CD14-positive monocyte (primary cell): ENCODE results near the gene CNTN4. TPM values are rescaled to one million over a fixed set of nuclear protein-coding genes. Genes with fewer than 3 reads are reported as not detected.

ENCODE experiments used
- DNase-seq, 3 donors: peaks; one replicate each; pipeline ENCODE4 v3.0.0-alpha.2; 2011 to 2022
- H2AFZ ChIP-seq: 2 replicates; pipeline ENCODE4 v1.6.0; 2012; ENCODE audit warnings: mild to moderate bottlenecking, low read depth, low read length, inconsistent platforms; ENCODE audit not compliant: insufficient read depth, poor library complexity, severe bottlenecking
- H3K27ac ChIP-seq, 2 donors: 1 replicate in 1 of 2; 2 replicates in 1 of 2; pipeline ENCODE4 v1.5.1; 2012 to 2013; ENCODE audit warnings: low read length in 2 of 2, control low read depth in 1 of 2, inconsistent platforms in 1 of 2, low read depth in 1 of 2, mild to moderate bottlenecking in 1 of 2
- H3K27me3 ChIP-seq, 2 donors: one replicate each; pipeline versions ENCODE4 v1.6.0 to v1.6.1; 2011 to 2013; ENCODE audit warnings: low read length in 2 of 2; ENCODE audit not compliant: control insufficient read depth in 2 of 2, insufficient read depth in 2 of 2
- H3K36me3 ChIP-seq, 2 donors: replicated peaks in 1 of 2; 1 replicate in 1 of 2; 2 replicates in 1 of 2; pipeline versions ENCODE4 v1.5.1 to v1.6.1; 2012 to 2013; ENCODE audit warnings: low read length in 2 of 2, control low read depth in 1 of 2, inconsistent platforms in 1 of 2, mild to moderate bottlenecking in 1 of 2; ENCODE audit not compliant: insufficient read depth in 2 of 2, control insufficient read depth in 1 of 2
- H3K4me1 ChIP-seq, 2 donors: 1 replicate in 1 of 2; 2 replicates in 1 of 2; pipeline versions ENCODE4 v1.5.1 to v1.6.1; 2012 to 2013; ENCODE audit warnings: low read length in 2 of 2, control low read depth in 1 of 2, inconsistent platforms in 1 of 2, mild to moderate bottlenecking in 1 of 2, moderate library complexity in 1 of 2; ENCODE audit not compliant: insufficient read depth in 2 of 2, control insufficient read depth in 1 of 2
- H3K4me2 ChIP-seq: replicated peaks from 2 replicates; pipeline ENCODE3; 2012; ENCODE audit warnings: low read length, moderate library complexity, mild to moderate bottlenecking; ENCODE audit not compliant: poor library complexity, severe bottlenecking; ENCODE audit errors: extremely low read depth
- H3K4me3 ChIP-seq, 3 experiments: fragments of 200-600 bp in 1 of 3; sonication (generic) in 1 of 3; replicated peaks in 1 of 3; 1 replicate in 2 of 3; 2 replicates in 1 of 3; pipeline ENCODE4 v1.5.1; 2011 to 2013; ENCODE audit warnings: low read length in 3 of 3, mild to moderate bottlenecking in 3 of 3, control low read depth in 2 of 3, low read depth in 2 of 3, inconsistent platforms in 1 of 3, moderate library complexity in 1 of 3
- H3K79me2 ChIP-seq: 2 replicates; pipeline ENCODE4 v1.6.0; 2012; ENCODE audit warnings: mild to moderate bottlenecking, control low read depth, inconsistent platforms, low read length, moderate library complexity; ENCODE audit not compliant: insufficient read depth
- H3K9ac ChIP-seq: 2 replicates; pipeline ENCODE4 v1.6.0; 2017; ENCODE audit warnings: low read length, mild to moderate bottlenecking; ENCODE audit not compliant: insufficient read depth, poor library complexity, severe bottlenecking
- H3K9me3 ChIP-seq, 2 donors: replicated peaks in 1 of 2; 1 replicate in 1 of 2; 2 replicates in 1 of 2; pipeline versions ENCODE4 v1.5.1 to v1.6.1; 2012 to 2013; ENCODE audit warnings: low read length in 2 of 2, control low read depth in 1 of 2; ENCODE audit not compliant: control insufficient read depth in 1 of 2, insufficient read depth in 1 of 2
- H4K20me1 ChIP-seq: 2 replicates; pipeline ENCODE4 v1.6.0; 2012; ENCODE audit warnings: mild to moderate bottlenecking, low read length, control low read depth, moderate library complexity; ENCODE audit not compliant: insufficient read depth
- H3K27ac Mint-ChIP-seq, 7 donors: one replicate each; pipeline ENCODE4 v1.8.0; 2020; ENCODE audit warnings: mild to moderate bottlenecking in 7 of 7, mixed read lengths in 7 of 7, moderate library complexity in 6 of 7, inconsistent platforms in 2 of 7
- H3K27me3 Mint-ChIP-seq, 3 donors: one replicate each; pipeline ENCODE4 v1.8.0; 2021 to 2022; ENCODE audit warnings: low read depth in 3 of 3, mild to moderate bottlenecking in 3 of 3, mixed read lengths in 3 of 3, moderate library complexity in 3 of 3, inconsistent platforms in 1 of 3
- H3K36me3 Mint-ChIP-seq, 2 donors: one replicate each; pipeline ENCODE4 v1.8.0; 2020; ENCODE audit warnings: mixed read lengths in 2 of 2, inconsistent platforms in 1 of 2, mild to moderate bottlenecking in 1 of 2
- H3K4me1 Mint-ChIP-seq: one replicate; pipeline ENCODE4 v1.8.0; 2020; ENCODE audit warnings: mild to moderate bottlenecking, mixed read lengths
- H3K4me3 Mint-ChIP-seq, 2 donors: one replicate each; pipeline ENCODE4 v1.8.0; 2020; ENCODE audit warnings: mild to moderate bottlenecking in 2 of 2, mixed read lengths in 2 of 2, moderate library complexity in 1 of 2
- H3K9me3 Mint-ChIP-seq, 7 donors: one replicate each; pipeline ENCODE4 v1.8.0; 2020 to 2022; ENCODE audit warnings: mixed read lengths in 7 of 7, mild to moderate bottlenecking in 6 of 7, moderate library complexity in 6 of 7, inconsistent platforms in 2 of 7
- WGBS: methylation state at CpG from one replicate; pipeline ENCODE4 v1.1.5; 2013; ENCODE audit warnings: missing lambda C conversion rate; ENCODE audit not compliant: insufficient coverage; 5-methylcytosine and 5-hydroxymethylcytosine counted together
- intact Hi-C, 2 donors: fragments of 100-400 bp; cut with micrococcal nuclease; formaldehyde crosslinking; loops; one replicate each; pipeline versions ENCODE4 v1.15.0 to v1.15.1; 2023
- polyA plus RNA-seq, 3 donors: library from polyadenylated mRNA; depleted of rRNA in 1 of 3; unstranded in 2 of 3; stranded (reverse) in 1 of 3; fragments of 300-500 nt in 2 of 3; fragments of >200 nt in 1 of 3; fragmentation: Illumina TruSeq in 2 of 3; gene quantifications; 1 replicate in 2 of 3; 2 replicates in 1 of 3; pipeline ENCODE4 v1.2.3, GENCODE V29; 2012 to 2021
- TF ChIP-seq, protein P1 (sequence below): fragments of 200-600 bp; IDR thresholded peaks from one replicate; pipeline ENCODE4 v1.8.0; 2022; ENCODE audit warnings: antibody characterized with exemption, mild to moderate bottlenecking

The CNTN4 gene
- polyA plus RNA-seq, 3 donors = not detected

DNA sequence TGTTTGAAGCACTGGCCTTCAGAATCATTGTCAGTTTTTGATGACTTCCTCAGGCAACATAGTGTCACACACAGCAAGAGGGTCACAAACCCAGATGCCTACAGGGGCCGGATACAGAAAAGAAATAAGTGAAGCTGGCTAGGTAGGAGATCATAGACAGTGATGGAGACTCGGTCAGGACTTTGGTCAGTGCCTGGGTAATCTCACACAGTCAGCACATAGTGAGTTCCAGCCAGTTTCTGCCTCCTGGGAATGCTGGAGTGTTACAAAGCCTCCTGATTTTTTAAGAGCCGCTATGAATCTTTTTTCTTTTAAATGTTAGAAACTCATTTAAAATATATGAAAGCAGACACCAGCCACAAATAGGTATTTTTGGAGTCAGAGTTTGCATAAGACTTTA lies 612.4 kb downstream of the CNTN4 start:
- H3K27me3 Mint-ChIP-seq = no peaks in the 10 kb centered on the region
- Histone ChIP-seq H3K36me3 (no peaks in the 10 kb centered on the region), H2AFZ (no peak overlapping the region), H3K27ac (no peak overlapping the region), H3K9me3 (no peaks in the 10 kb centered on the region), H3K4me2 (no peak overlapping the region), H3K4me3 (no peak overlapping the region), H3K79me2 (no peaks in the 10 kb centered on the region), H3K4me1 (no peaks in the 10 kb centered on the region), H4K20me1 (no peaks in the 10 kb centered on the region), H3K9ac (no peak overlapping the region), H3K27me3 (no peaks in the 10 kb centered on the region)
- DNase-seq = no peak
- intact Hi-C loops = no loop called here
- no peaks in the 10 kb centered on the region for H3K36me3 Mint-ChIP-seq
- 83% methylated on average over 1 of the region's 3 CpGs for WGBS
- H3K9me3 Mint-ChIP-seq = peaks cover 0 to 2% (median 0%) of the 10 kb centered on the region in 7 donors
- no peak overlapping the region for H3K4me3 Mint-ChIP-seq
- H3K27ac Mint-ChIP-seq = no peak overlapping the region
- H3K4me1 Mint-ChIP-seq = no peaks in the 10 kb centered on the region
- TF ChIP-seq, protein P1, sequence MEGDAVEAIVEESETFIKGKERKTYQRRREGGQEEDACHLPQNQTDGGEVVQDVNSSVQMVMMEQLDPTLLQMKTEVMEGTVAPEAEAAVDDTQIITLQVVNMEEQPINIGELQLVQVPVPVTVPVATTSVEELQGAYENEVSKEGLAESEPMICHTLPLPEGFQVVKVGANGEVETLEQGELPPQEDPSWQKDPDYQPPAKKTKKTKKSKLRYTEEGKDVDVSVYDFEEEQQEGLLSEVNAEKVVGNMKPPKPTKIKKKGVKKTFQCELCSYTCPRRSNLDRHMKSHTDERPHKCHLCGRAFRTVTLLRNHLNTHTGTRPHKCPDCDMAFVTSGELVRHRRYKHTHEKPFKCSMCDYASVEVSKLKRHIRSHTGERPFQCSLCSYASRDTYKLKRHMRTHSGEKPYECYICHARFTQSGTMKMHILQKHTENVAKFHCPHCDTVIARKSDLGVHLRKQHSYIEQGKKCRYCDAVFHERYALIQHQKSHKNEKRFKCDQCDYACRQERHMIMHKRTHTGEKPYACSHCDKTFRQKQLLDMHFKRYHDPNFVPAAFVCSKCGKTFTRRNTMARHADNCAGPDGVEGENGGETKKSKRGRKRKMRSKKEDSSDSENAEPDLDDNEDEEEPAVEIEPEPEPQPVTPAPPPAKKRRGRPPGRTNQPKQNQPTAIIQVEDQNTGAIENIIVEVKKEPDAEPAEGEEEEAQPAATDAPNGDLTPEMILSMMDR = no peak

DNA sequence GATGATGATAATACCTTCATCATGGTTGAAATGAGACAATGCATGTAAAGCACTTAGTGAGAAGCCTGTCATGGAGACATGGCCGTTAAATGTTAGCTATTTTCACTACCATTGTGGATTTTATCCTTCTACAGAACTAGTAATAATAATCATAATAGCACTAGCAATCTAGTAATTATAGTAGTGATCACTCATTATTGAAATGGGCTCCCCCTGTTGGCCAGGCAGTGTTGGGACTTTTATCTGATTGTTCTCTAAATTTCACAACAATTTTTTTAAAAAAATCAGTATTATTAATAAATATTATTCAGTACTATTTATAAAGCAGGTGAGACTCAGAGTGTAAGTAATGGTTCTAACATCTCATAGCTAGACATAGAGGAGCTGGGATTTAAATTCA lies 615.3 kb downstream of the CNTN4 start:
- TF ChIP-seq, protein P1 = no peak

More for the DNA sequence above, 615.3 kb downstream of the CNTN4 start:
- WGBS = no CpG with 5 or more reads among the region's 1 CpG
- Mint-ChIP-seq H3K27me3 (peaks cover 0 to 1% (median 0%) of the 10 kb centered on the region in 3 donors), H3K9me3 (peaks cover 0 to 5% (median 1%) of the 10 kb centered on the region in 7 donors), H3K4me1 (no peaks in the 10 kb centered on the region), H3K27ac (no peak overlapping the region), H3K36me3 (no peaks in the 10 kb centered on the region), H3K4me3 (no peak overlapping the region)
- no peaks in the 10 kb centered on the region for H3K27me3 ChIP-seq
- H4K20me1 ChIP-seq = no peaks in the 10 kb centered on the region
- no peak overlapping the region for H3K4me3 ChIP-seq
- no peaks in the 10 kb centered on the region for H3K36me3 ChIP-seq
- H3K79me2 ChIP-seq = no peaks in the 10 kb centered on the region
- DNase-seq = no peak
- no peaks in the 10 kb centered on the region for H3K9me3 ChIP-seq
- intact Hi-C loops = no loop called here
- H3K4me2 ChIP-seq = no peak overlapping the region
- no peak overlapping the region for H2AFZ ChIP-seq
- H3K9ac ChIP-seq = no peak overlapping the region
- H3K27ac ChIP-seq = no peak overlapping the region
- no peaks in the 10 kb centered on the region for H3K4me1 ChIP-seq
